ENCODE data around the gene MLPH. TPM values are rescaled to one million over a fixed set of nuclear protein-coding genes. Genes with fewer than 3 reads are reported as not detected.

Gene MLPH
- total and polyA plus RNA-seq, 9 of the 15 experiments (the other 6 are each of a cell fraction or from before 2014, with no cell fraction given) = 0.22 TPM; not detected in 8

DNA sequence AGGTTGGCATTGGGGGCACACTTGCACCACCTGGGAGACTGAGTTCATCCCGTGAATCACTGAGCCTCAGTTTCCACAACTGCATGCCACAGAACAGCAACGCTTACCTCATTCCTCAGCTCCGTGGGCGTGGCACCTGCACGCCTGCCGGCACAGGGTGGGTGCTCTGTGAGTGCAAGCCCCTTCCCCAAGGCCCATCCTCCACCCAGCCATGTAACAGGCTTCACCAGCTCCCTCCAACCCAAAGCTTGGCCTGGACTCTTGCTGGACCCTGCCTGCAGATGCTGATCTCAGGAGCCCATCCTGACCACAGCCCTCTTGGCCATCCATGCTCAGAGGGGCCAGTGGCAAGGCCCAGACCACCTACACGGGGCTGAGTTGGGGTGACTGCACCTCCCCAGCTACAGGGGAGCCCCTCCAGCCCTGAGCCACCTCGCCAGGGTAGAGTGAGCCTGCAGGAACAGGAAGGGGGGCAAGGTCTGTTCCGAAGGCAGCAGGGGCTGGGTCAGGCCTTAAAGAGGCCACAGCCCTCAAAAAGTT, 81.1 kb downstream of the MLPH start (continued):
- TF ChIP-seq, protein P1, sequence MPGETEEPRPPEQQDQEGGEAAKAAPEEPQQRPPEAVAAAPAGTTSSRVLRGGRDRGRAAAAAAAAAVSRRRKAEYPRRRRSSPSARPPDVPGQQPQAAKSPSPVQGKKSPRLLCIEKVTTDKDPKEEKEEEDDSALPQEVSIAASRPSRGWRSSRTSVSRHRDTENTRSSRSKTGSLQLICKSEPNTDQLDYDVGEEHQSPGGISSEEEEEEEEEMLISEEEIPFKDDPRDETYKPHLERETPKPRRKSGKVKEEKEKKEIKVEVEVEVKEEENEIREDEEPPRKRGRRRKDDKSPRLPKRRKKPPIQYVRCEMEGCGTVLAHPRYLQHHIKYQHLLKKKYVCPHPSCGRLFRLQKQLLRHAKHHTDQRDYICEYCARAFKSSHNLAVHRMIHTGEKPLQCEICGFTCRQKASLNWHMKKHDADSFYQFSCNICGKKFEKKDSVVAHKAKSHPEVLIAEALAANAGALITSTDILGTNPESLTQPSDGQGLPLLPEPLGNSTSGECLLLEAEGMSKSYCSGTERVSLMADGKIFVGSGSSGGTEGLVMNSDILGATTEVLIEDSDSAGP (CRISPR knock-in tag; IDR thresholded peaks at IDR 0.05) = no peak
- TF ChIP-seq ZNF41 (CRISPR knock-in tag; conservative IDR thresholded peaks at IDR 0.05) = no peak
- no peak for TF ChIP-seq HDAC3 (IDR thresholded peaks at IDR 0.05; ENCODE audit: borderline replicate concordance, partially characterized antibody)
- no peak for TF ChIP-seq PHTF2 (CRISPR knock-in tag; IDR thresholded peaks at IDR 0.05)
- TF ChIP-seq STAT5A (IDR thresholded peaks at IDR 0.05; ENCODE audit: borderline replicate concordance, low read length) = no peak

DNA sequence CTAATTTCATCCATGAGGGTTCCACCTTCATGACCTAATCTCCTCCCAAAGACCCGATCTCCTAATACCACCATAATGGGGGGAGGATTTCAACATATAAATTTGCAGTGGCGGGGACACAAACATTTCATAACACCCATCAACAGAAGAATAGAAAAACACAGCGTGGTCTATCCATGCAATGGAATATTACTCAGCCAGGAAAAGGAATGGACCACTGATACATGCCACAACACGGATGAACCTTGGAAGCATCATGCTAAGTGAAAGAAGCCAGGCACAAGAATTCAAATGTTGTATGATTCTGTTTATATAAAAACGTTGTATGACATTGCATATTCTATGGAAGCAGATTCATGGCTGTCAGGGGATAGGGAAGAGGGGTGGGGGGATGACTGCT, 82.0 kb downstream of the MLPH start:
- peaks cover 0 to 3% of the 10 kb centered on the region in 2 experiments; a peak in 2 of 5 replicates for H3K4me1 ChIP-seq (replicated peaks in 1 of 2; ENCODE audit: control insufficient read depth in 2 of 2, insufficient read depth in 2 of 2, low read length in 2 of 2)
- POLR2A ChIA-PET = interaction anchor here (0.6 kb wide), 1 partner anchor 33 kb away, joined by 3 read pairs; no protein-coding TSS in a partner anchor
- no peak overlapping the region for H3K9ac ChIP-seq (ENCODE audit: insufficient read depth in 1 of 2, low read depth in 2 of 2, low read length in 2 of 2)
- H3K27ac ChIP-seq (ENCODE audit: extremely low read depth, low read depth, low read length) = no peak overlapping the region
- no peaks in the 10 kb centered on the region for H3K9me1 ChIP-seq (ENCODE audit: control insufficient read depth, insufficient read depth, low read length)
- TF ChIP-seq ZNF695 (CRISPR knock-in tag; IDR thresholded peaks at IDR 0.05) = no peak
- TF ChIP-seq ZNF146 (CRISPR knock-in tag; IDR thresholded peaks at IDR 0.05; ENCODE audit: unreplicated experiment) = peak; percentile 78
- peak; percentile 27 for TF ChIP-seq RBM25 (IDR thresholded peaks at IDR 0.05; ENCODE audit: low read depth, low read length, severe bottlenecking)
- BruUV-seq (replicated peaks) = no TSS peak
- H3K79me2 ChIP-seq (ENCODE audit: control insufficient read depth, insufficient read depth, low read length) = no peaks in the 10 kb centered on the region
- DNase-seq (ENCODE audit: extremely low read depth in 1 of 4, low spot score in 3 of 4) (no peak), ATAC-seq (no peak), FAIRE-seq (no peak)
- 6% methylated on average over 4 of the region's 5 CpGs for WGBS (ENCODE audit: insufficient coverage, low coverage, missing lambda C conversion rate)
- H3K9me3 ChIP-seq (replicated peaks; ENCODE audit: control insufficient read depth, insufficient read depth, low read depth, low read length) = no peaks in the 10 kb centered on the region; the same call in 1 of the 2 replicates
- in situ Hi-C loops (cut with MboI) = loop anchor here (10.0 kb wide), 1 partner anchor 444 kb away; no protein-coding TSS in a partner anchor
- CTCF ChIA-PET (ENCODE audit: low intra/inter-chr PET ratio) = interaction anchor here (0.7 kb wide), 1 partner anchor 104 kb away, joined by 3 read pairs; no protein-coding TSS in a partner anchor
- H2AFZ ChIP-seq (ENCODE audit: low read depth, low read length) = no peak overlapping the region
- intact Hi-C loops (cut with micrococcal nuclease) = no loop called here
- no peaks in the 10 kb centered on the region for H3K36me3 ChIP-seq (ENCODE audit: control insufficient read depth, insufficient read depth, low read length)
- no peak overlapping the region for H3K4me3 ChIP-seq
- no peak overlapping the region for H3K4me2 ChIP-seq (ENCODE audit: insufficient read depth, low read length)
- H3K27me3 ChIP-seq (ENCODE audit: control insufficient read depth in 2 of 2, insufficient read depth in 2 of 2, low read length in 2 of 2) = peaks cover 0 to 20% of the 10 kb centered on the region in 2 experiments; a peak in 3 of 5 replicates
- H4K20me1 ChIP-seq (replicated peaks; ENCODE audit: control insufficient read depth, insufficient read depth, low read length) = no peaks in the 10 kb centered on the region

All from K562 (cell line).